ENCODE data around the gene IREB2.
"Not testable (repeated sequence)": the region's sequence is repeated elsewhere in the genome, so short reads cannot be mapped to it uniquely, and the experiment has no call there.

IREB2 gene

DNA sequence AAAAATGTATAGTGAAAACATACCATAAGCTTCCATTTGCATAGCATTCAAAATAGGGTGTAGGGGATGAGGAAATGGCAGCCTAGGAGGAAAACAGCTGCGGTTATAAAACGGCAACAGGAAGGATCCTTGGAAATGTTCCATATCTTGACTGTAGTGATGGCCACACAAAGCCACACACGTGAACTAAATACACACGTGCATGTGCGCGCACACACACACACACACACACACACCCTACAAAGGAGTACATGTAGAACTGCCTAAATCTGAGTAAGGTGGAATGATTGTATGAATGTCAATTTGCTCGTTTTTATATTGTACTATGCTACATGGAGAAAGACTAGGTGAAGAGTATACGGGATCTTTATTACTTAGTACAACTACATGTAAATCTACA, 3.9 kb upstream of the IREB2 start:
- Mint-ChIP-seq H3K36me3 (ENCODE audit: low read depth) (peaks cover 2% of the 10 kb centered on the region), H3K4me1 (ENCODE audit: low read depth) (peaks cover 16% of the 10 kb centered on the region), H3K27ac (no peak overlapping the region), H3K4me3 (no peak overlapping the region), H3K9me3 (no peaks in the 10 kb centered on the region), H3K27me3 (ENCODE audit: low read depth) (peaks cover 28% of the 10 kb centered on the region)

DNA sequence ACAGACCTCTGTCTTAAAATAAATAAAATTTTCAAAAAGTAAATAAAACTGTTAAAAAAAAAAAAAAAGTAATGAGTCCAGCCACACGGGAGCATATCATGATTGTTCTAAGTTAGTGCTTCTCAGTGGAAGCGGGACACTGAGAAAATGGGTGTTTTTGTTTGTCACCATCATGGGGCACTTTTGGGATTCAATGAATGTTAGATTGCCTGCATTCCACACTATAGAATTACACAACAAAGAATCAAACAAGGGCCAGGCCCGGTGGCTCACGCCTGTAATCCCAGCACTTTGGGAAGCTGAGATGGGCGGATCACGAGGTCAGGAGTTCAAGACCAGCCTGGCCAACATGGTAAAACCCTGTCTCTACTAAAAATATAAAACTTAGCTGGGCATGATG, 3.3 kb upstream of the IREB2 start:
- Mint-ChIP-seq H3K27me3 (ENCODE audit: low read depth) (peaks cover 23% of the 10 kb centered on the region), H3K4me1 (ENCODE audit: low read depth) (peaks cover 18% of the 10 kb centered on the region)
- not testable (repeated sequence) for H3K36me3 Mint-ChIP-seq (ENCODE audit: low read depth); H3K9me3 Mint-ChIP-seq; H3K27ac Mint-ChIP-seq; H3K4me3 Mint-ChIP-seq

DNA sequence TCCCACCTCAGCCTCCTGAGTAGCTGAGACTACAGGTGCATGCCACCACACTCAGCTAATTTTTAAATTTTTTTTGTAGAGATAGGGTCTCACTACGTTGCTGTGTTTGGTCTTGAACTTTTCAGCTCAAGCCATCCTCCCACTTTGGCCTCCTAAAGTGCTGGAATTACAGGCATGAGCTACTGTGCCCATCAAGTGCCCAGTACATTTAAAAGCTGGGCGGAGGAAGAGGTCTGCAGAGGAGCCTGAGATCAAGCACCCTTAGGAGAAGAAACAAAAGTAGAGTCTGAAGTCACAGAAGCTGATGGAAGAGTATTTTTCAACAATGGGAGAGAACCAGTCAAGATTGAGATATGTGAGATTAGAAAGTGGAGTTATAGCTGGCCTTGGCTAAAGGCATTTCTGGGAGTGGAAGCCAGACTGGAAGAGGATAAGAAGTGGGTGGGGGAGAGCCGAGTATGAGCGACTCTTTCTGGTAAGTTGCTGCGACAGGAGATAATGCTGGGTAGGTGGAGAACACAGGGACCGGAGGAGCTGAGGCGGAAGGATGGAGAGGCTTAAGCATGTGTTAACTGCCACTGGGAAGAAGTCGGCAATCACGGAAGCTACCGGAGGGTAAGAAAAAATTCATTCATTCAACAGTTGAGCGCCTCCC, 782 bp upstream of the IREB2 start:
- no peaks in the 10 kb centered on the region for H3K9me3 Mint-ChIP-seq
- peaks cover 4% of the 10 kb centered on the region for H3K27me3 Mint-ChIP-seq (ENCODE audit: low read depth)
- peak overlapping the region; percentile 89 for H3K4me3 Mint-ChIP-seq
- peaks cover 10% of the 10 kb centered on the region for H3K36me3 Mint-ChIP-seq (ENCODE audit: low read depth)
- H3K27ac Mint-ChIP-seq: peak overlapping the region; percentile 92
- H3K4me1 Mint-ChIP-seq (ENCODE audit: low read depth): peaks cover 30% of the 10 kb centered on the region

DNA sequence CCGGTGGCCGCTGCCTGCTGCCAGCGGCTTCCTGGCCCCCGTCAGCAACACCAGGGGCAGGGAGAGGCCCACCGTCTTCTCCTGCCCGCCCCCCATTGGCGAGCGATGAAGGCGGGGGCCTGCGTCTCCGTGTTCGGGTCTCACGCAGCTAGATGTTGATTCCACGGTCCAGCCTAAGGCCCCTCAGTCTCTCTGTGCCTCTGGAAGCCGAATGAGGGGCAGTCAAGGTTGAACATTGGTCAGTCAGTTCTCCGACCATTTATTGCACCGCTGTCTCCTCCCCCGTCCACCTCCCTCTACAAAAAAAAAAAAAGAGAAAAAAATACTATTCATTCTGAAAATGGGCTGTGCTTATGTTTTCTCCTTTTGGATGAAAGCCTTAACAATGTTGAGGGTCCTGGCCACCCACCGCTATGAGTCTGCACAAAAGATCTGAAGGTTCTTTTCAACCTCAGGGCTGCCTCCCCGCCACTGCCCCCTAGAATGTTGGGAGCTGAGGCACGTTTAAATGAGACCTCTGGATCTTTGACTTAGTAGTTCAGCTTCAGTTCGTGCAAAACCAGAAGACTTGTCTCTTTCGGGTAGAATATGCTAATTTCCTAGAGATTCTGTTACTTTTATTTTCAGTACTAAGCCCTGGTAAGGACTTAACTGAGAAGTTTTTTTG, 736 bp downstream of the IREB2 start:
- Mint-ChIP-seq H3K4me3 (peak overlapping the region; percentile 89), H3K4me1 (ENCODE audit: low read depth) (peaks cover 37% of the 10 kb centered on the region)

DNA sequence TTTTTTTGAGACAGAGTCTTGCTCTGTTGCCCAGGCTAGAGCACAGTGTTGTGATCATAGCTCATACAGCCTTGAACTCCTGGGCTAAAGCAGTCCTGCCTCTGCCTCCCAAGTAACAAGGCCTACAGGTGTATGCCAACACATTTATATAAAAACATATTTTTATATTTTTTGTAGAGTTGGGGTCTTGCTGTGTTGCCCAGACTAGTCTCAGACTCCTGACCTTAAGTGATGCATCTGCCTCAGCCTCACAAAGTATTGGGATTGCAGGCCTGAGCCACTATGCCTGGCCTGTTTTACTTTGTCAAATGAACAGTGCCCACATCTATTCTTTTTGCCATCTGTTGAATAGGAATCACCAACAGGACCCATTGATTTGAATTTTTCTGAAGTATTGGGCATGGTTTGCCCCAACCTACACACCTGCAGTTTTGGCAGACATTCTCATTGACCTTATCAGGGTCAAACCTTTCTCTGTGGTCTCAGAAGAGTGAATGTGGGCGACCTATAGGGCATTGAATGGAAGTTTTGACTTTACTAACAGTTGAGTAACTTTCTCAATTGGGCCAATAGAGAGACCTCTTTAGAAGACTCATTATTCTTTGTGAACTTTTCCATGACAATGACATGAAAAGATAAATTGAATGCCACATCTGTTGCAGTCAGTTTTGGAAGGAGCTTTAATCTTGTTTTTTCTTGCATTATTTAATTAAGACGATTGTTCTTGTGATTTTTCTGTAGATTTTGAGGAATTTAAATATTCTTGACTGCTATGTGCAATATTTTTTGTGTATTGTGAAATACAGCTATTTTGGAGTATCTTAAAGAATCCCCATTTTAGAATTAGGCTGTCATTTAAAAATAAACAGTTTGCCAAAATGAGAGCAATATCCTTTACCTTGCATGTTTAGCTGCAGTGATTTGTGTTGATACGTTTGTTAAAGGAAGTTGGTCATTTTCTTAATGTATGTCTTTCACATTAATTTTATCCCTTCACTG, 2.7 kb downstream of the IREB2 start:
- H3K4me3 Mint-ChIP-seq: peak overlapping the region; percentile 40
- peaks cover 24% of the 10 kb centered on the region for H3K36me3 Mint-ChIP-seq (ENCODE audit: low read depth)
- H3K27ac Mint-ChIP-seq: peak overlapping the region; percentile 9
- no peaks in the 10 kb centered on the region for H3K27me3 Mint-ChIP-seq (ENCODE audit: low read depth)
- peaks cover 43% of the 10 kb centered on the region for H3K4me1 Mint-ChIP-seq (ENCODE audit: low read depth)
- no peaks in the 10 kb centered on the region for H3K9me3 Mint-ChIP-seq

More for the DNA sequence above, 736 bp downstream of the IREB2 start:
- no peaks in the 10 kb centered on the region for H3K9me3 Mint-ChIP-seq
- no peaks in the 10 kb centered on the region for H3K27me3 Mint-ChIP-seq (ENCODE audit: low read depth)
- peaks cover 17% of the 10 kb centered on the region for H3K36me3 Mint-ChIP-seq (ENCODE audit: low read depth)
- H3K27ac Mint-ChIP-seq: peak overlapping the region; percentile 91

DNA sequence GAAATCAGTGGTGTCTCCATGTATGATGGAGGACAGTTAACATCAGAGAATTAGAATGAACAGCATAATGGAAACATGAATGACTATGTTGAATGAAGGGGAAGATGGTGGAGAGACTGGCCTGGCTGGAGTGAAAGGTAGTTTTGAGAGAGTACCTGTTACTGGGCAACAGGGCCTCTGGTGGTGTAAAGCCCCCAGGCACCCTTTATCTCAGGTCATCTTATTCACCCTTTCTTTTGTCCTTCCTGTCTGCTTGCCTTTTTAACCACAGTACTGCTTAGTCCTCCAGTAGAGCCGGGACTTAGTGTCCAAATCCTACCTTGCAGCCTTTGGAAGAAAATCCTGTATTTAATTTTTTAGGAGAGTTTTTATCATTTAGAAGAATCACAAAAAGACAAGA, 6.2 kb downstream of the IREB2 start:
- Mint-ChIP-seq H3K27me3 (ENCODE audit: low read depth) (no peaks in the 10 kb centered on the region), H3K4me1 (ENCODE audit: low read depth) (peaks cover 27% of the 10 kb centered on the region), H3K9me3 (no peaks in the 10 kb centered on the region), H3K27ac (no peak overlapping the region), H3K4me3 (no peak overlapping the region), H3K36me3 (ENCODE audit: low read depth) (peaks cover 39% of the 10 kb centered on the region)

DNA sequence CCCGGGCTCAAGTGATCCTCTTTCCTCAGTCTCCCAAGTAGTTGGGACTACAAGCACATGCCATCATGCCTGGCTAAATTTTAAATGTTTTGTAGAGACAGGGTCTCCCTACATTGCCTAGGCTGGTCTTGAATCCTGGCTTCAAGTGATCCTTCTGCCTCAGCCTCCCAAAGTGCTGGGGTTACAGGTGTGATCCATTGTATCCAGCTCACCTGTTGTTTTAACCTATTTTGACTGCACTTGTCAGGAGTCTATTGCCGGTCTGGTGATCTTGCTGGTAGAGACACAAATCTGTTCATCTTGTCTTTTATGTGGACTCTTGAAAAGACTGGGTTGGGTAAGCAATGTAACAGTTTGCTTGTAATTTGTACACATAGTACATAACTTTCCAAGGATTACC, 7.9 kb downstream of the IREB2 start:
- Mint-ChIP-seq H3K4me3 (no peak overlapping the region), H3K4me1 (ENCODE audit: low read depth) (peaks cover 18% of the 10 kb centered on the region), H3K9me3 (no peaks in the 10 kb centered on the region), H3K36me3 (ENCODE audit: low read depth) (peaks cover 35% of the 10 kb centered on the region), H3K27ac (peak overlapping the region; percentile 14), H3K27me3 (ENCODE audit: low read depth) (no peaks in the 10 kb centered on the region)

DNA sequence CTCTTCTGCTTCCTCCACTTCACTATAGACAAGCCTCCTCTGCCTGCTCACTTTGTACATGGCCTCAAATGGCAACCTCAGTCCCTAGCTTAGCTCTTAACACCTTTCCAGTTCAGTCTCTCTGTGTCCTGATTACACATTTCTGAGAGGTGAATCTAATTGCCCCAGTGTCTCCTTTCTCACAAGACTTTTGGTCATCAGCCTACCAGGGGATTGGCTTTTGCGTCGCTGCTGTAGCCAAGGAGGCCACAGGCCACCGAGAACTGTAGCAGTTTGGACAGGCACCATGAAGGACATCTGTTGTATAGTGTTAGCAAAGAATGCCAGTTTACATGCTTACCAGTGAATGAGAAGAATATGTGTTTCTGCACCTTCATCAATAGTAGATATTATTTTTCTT, 8.5 kb downstream of the IREB2 start:
- no peak overlapping the region for H3K27ac Mint-ChIP-seq
- peaks cover 31% of the 10 kb centered on the region for H3K36me3 Mint-ChIP-seq (ENCODE audit: low read depth)
- H3K27me3 Mint-ChIP-seq (ENCODE audit: low read depth): no peaks in the 10 kb centered on the region
- no peak overlapping the region for H3K4me3 Mint-ChIP-seq
- H3K4me1 Mint-ChIP-seq (ENCODE audit: low read depth): peaks cover 15% of the 10 kb centered on the region
- no peaks in the 10 kb centered on the region for H3K9me3 Mint-ChIP-seq

DNA sequence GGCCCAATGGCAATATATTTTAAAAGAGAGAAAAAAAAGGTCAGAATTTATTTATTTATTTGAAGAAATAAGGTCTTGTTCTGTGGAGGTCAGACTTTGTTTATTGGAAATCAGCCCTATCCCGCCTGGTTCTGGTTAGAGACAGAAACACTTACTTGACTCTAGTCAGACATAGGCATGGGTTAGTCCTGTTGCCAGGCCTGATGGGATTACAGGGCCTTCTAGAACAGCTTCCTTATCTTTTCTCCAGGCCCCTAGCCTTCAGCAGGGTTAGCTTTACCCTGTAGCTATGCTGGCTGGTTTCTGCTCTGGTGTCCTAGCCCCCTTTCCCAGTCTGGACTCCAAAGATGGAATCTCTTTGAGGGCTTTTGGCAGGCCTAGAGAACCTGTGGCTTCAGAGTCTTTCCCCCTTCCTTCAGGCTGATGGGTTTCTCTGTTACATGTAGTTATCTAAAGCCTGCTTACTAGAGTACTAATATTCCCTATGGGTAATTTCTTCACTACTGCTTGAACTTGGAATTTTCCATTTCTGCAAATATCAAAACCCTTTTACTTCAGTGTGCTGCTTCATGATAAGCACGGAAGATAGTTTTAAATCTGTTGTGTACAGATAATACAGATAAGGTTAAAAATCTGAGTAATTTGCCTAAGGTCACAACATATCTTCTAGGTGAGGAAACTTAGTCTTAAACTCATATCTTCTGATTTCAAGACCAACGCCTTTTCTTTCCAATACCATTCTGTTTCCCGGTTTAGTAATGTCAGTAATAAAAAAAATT, 10.6 kb downstream of the IREB2 start:
- Mint-ChIP-seq H3K36me3 (ENCODE audit: low read depth) (peaks cover 24% of the 10 kb centered on the region), H3K4me1 (ENCODE audit: low read depth) (peaks cover 20% of the 10 kb centered on the region), H3K27me3 (ENCODE audit: low read depth) (no peaks in the 10 kb centered on the region), H3K27ac (no peak overlapping the region), H3K9me3 (no peaks in the 10 kb centered on the region), H3K4me3 (no peak overlapping the region)

DNA sequence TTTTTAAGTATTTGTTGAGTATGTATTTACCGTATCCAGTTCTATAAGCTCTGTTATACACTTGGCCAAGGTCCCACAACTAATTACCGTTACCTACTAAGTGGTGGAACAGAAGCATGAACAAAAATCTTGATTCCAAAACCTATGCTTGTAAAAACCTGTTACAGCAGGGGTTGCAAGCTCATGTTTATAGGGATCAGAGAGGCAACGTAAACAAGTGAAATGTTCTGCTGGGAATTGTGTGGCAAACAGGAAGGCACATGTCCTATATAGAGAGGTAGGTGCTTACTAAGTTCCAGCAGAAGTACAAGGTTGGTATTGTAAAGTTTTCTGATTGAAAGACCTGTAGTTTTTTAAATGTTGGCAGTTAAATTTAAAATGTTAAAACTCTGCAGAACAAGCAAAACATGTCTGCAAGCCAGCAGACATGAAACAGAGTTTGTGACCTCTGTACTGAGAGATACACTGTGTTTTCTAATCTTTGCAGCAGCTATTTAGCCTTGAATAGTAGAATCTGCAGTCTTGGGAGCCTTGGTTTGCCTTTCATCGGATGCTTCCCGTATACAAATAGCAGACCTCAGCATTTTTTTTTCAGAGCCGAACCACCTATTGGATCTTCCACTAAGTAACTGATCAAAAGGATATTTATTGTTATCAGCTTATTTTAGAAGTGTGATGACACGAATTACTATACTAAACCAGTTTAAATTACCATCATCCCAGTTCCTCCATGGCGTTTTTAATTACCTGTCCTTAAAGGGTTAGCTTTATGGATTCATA, 11.4 kb downstream of the IREB2 start:
- H3K27ac Mint-ChIP-seq: no peak overlapping the region
- peaks cover 18% of the 10 kb centered on the region for H3K4me1 Mint-ChIP-seq (ENCODE audit: low read depth)

DNA sequence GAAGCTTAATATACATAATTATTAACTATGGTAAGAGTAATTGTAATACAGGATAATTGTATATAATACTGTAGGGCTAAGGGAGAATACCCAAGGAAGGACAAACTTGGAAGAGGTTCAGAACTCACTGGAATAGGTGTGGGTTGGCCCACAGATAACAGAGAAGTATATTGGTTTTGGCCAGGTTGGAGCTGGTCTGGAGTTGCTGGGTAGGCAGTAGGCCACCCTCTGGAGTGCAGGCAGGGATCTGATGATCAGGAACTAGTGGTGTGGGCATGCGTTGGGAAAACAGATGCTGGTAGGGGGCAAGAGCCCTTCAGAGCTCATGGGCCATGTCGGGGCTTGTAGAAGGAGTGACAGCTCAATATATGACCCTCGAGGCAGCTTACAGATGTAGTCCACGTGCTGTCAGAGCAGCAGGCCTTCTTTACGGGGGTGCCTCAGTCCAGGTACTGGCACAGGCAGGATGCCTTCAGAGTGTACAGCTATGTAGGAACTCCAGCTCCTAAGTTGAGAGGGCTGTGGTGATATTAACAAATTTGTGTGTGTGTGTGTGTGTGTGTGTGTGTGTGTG, 12.4 kb downstream of the IREB2 start:
- Mint-ChIP-seq H3K4me1 (ENCODE audit: low read depth) (peaks cover 23% of the 10 kb centered on the region), H3K27me3 (ENCODE audit: low read depth) (no peaks in the 10 kb centered on the region), H3K9me3 (no peaks in the 10 kb centered on the region), H3K4me3 (no peak overlapping the region), H3K36me3 (ENCODE audit: low read depth) (peaks cover 20% of the 10 kb centered on the region), H3K27ac (no peak overlapping the region)

More for the DNA sequence above, 11.4 kb downstream of the IREB2 start:
- no peaks in the 10 kb centered on the region for H3K9me3 Mint-ChIP-seq
- no peak overlapping the region for H3K4me3 Mint-ChIP-seq
- H3K27me3 Mint-ChIP-seq (ENCODE audit: low read depth): no peaks in the 10 kb centered on the region
- peaks cover 21% of the 10 kb centered on the region for H3K36me3 Mint-ChIP-seq (ENCODE audit: low read depth)

DNA sequence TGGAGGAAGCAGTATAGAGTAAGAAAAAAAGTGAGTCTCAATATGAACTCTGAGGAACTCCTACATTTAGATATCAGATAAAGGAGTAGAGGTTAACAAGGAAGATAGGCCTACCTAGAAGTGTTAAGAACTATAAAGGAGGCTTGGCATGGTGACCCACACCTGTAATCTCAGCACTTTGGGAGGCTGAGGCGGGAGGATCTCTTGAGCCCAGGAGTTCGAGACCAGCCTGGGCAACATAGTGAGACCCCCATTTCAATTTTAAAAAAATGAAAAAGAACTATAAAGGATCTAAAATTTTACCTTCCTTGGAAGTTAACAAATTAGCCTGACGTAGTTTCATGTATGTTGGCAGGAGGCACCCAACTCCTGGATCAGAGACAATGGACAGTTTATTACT, 14.5 kb downstream of the IREB2 start:
- Mint-ChIP-seq H3K27me3 (ENCODE audit: low read depth) (no peaks in the 10 kb centered on the region), H3K27ac (no peak overlapping the region), H3K36me3 (ENCODE audit: low read depth) (peaks cover 5% of the 10 kb centered on the region), H3K4me1 (ENCODE audit: low read depth) (peaks cover 28% of the 10 kb centered on the region), H3K9me3 (no peaks in the 10 kb centered on the region), H3K4me3 (no peak overlapping the region)

DNA sequence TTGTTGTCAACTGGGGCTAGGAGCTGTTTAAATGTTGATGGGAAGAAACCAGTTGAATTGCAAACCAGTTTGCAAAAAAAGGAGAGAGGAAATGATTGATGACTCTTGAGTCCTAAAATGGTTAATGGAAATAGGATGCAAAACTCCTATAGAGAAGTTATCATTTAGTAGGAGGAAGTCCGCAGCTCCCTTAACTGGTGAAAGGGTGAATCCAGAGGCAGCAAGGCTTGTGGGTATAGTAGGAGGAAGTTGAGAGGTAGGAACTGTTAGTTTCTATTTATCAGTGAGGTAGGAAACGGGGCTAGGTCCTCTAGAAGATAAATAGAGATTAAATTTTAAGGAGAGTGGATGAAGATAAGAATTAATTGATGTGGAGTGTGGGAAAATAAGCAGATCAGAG, 15.4 kb downstream of the IREB2 start:
- Mint-ChIP-seq H3K27ac (no peak overlapping the region), H3K4me3 (no peak overlapping the region), H3K36me3 (ENCODE audit: low read depth) (no peaks in the 10 kb centered on the region), H3K27me3 (ENCODE audit: low read depth) (no peaks in the 10 kb centered on the region), H3K4me1 (ENCODE audit: low read depth) (peaks cover 30% of the 10 kb centered on the region), H3K9me3 (no peaks in the 10 kb centered on the region)
